T-helper 22 cell (primary cell): ENCODE data around the gene CNP.
A peak's percentile ranks its signal among the peaks of the same experiment; 100 is the strongest.

Experiments
- DNase-seq: peaks from one replicate; pipeline ENCODE4 v3.0.0-alpha.2; 2020; ENCODE audit warnings: low read depth

The CNP gene

GRCh38 chr17:41942626-41943373 lies 23.8 kb upstream of the CNP start:
- DNase-seq, result no peak

GRCh38 chr17:41943492-41943891 lies 23.1 kb upstream of the CNP start:
- no peak for DNase-seq

DNA sequence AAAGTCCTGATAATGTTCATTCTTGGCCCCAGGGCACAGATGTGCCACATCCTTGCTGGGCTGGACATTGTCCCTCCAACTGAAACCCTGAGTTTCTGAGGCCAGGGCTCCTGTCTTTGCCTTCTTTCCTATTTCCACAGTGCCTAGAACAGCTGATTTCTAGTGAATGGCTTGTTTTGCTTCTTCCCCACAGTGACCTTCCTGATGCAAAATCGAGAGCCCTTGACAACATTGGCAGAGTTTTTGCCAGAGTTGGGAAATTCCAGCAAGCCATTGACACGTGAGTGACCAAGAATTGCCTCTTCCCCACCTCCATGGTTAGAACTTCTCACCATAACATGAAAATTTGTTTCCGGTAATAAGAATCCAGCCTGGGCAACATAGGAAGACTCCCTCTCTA lies 21.7 kb upstream of the CNP start:
- no peak for DNase-seq

DNA sequence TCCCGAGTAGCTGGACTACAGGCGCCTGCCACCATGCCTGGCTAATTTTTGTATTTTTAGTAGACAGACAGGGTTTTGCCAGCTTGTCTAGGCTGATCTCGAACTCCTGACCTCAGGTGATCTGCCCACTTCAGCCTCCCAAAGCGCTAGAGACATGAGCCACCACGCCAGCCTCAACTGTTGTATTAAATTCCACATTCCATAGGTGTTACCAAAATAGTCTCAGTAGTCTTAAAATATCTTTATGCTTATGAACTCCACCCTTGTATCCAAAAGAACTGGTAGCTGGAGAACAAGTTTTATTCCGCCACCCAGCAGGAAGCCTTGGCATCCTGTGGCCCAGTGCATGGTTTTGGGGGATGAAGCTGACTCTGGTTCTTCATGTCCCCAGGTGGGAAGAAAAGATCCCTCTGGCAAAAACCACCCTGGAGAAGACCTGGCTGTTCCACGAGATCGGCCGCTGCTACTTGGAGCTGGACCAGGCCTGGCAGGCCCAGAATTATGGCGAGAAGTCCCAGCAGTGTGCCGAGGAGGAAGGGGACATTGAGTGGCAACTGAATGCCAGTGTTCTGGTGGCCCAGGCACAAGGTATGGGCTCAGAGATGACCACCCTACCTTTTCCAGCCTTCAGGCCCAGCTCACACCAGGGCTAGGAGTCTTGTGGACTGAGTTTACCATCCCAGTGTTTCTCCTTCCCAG lies 17.7 kb upstream of the CNP start:
- DNase-seq, result no peak

DNA sequence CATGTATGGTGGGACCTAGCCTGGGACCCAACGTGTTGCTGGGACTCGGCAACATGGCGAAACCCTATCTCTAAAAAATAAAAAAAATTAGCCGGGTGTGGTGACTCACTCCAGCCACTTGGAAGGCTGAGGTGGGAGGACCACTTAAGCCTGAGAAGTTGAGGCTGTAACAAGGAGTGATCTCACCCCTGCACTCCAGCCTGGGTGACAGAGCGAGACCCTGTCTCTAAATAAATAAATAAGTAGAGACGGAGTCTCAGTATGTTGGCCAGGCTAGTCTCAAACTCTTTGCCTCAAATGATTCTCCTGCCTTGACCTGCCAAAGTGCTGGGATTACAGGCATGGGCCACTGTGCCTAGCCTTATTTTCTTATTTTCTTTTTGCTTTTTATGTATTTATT lies 10.1 kb upstream of the CNP start:
- DNase-seq, result no peak

GRCh38 chr17:41957031-41957868 lies 9.3 kb upstream of the CNP start:
- DNase-seq, result no peak

DNA sequence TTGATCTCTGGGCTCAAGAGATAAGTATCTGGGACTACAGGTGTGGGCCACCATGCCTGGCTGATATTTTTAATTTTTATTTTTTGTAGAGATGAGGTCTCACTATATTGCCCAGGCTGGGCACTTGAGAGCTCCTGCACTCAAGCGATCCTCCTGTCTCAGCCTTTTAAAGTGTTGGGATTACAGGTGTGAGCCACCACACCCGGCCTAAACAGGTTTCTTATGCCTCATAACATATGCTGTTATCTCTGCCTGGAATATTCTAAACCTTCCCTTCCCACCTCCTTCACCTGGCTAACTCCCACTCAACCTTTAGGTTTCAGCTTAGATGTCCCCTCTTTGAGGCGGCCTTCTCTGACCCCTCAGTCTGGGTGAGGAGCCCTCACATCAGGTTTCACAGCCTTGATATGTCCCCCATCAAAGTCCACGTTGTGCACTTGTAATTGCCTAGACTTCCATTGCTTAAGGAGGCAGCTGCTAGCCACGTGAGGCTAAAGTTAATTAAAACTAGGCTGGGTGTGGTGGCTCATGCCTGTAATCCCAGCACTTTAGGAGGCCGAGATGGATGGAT lies 8.6 kb upstream of the CNP start:
- DNase-seq, result no peak

GRCh38 chr17:41959030-41959335 lies 7.6 kb upstream of the CNP start:
- no peak for DNase-seq

GRCh38 chr17:41959336-41960095 lies 7.1 kb upstream of the CNP start:
- no peak for DNase-seq

DNA sequence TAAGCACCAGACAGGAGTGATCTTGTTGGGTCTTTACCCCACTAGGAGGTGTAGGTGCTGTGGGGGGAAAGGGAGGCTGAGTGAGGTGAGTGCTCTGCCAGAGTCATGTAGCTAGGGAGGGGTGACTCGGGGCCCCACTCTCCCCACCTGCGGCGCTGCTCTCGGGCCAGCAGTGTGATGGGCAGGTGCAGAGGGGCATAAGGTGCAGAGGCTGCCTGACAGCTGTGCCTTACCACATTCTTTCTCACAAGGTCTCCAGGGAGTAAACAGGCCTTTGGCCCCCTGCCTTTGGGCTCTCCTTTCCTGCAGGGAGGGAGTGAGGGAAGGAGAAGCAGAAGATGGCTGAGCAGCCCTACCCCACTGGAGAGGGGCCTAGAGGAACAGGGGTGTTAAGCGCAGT lies 4.5 kb upstream of the CNP start:
- no peak for DNase-seq

DNA sequence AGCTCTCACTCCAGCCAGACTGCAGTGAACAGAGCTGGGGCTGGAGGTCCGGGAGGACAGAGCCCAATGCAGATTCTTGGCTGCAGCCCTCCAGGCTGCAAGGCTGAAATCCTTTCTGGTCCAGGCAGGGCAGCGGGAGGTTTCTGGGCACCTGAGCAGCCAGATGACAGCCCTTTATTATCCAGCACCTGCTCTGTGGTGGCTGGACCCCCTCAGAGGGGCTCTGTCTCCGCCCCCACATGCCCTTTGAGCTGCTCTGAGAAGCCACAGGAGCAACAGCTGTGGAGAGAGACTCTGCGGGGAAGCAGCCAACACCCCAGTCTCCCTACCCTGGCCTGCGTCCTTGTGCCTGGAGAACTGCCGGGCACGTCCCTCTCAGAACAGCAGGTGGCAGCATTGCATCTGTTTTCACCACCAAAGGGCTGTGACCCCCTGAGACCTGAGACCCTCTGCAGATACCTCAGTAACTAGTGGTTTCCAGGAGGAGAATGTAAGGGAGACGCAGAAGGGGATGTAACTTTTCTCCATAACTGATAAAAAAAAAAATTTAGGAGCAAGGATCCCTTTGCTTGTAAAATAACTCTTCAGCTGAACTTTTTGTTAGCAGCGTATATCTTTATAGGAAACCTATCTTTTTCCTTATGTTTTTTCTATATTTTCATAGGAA lies 3.7 kb upstream of the CNP start:
- peak; percentile 27 for DNase-seq

GRCh38 chr17:41965694-41966462 lies 717 bp upstream of the CNP start:
- peak; percentile 58 for DNase-seq

- DNase-seq, result no peak
These were observed 736 bp downstream of the CNP start for GRCh38 chr17:41967141-41967920.

DNA sequence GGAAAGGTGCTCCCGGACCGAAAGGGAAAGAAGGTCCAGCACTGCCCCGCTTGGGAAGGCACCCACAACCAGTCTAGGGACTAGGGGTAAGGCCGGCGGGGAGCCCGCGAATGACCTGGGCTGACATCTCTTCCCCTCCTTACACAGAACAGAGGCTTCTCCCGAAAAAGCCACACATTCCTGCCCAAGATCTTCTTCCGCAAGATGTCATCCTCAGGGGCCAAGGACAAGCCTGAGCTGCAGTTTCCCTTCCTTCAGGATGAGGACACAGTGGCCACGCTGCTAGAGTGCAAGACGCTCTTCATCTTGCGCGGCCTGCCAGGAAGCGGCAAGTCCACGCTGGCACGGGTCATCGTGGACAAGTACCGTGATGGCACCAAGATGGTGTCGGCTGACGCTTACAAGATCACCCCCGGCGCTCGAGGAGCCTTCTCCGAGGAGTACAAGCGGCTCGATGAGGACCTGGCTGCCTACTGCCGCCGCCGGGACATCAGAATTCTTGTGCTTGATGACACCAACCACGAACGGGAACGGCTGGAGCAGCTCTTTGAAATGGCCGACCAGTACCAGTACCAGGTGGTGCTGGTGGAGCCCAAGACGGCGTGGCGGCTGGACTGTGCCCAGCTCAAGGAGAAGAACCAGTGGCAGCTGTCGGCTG lies 1.5 kb downstream of the CNP start:
- no peak for DNase-seq

DNA sequence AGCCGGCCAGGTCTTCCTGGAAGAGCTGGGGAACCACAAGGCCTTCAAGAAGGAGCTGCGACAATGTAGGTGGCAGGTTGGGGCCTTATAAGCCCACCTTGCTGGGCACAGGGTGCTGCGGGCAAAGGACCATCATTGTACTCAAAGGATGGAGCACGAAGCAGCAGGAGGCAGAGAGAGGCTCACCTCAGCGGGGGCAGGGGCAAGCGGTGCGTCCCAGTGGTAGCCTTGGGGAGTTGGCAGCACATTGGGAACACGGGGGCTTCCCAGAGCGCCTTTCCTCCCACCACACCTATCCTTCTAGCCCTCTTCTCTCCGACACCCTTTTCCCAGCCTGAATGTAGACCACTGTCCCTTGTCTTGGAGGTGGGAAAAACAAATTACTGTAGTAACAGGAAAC lies 2.1 kb downstream of the CNP start:
- no peak for DNase-seq

GRCh38 chr17:41970901-41971331 lies 4.3 kb downstream of the CNP start:
- no peak for DNase-seq

DNA sequence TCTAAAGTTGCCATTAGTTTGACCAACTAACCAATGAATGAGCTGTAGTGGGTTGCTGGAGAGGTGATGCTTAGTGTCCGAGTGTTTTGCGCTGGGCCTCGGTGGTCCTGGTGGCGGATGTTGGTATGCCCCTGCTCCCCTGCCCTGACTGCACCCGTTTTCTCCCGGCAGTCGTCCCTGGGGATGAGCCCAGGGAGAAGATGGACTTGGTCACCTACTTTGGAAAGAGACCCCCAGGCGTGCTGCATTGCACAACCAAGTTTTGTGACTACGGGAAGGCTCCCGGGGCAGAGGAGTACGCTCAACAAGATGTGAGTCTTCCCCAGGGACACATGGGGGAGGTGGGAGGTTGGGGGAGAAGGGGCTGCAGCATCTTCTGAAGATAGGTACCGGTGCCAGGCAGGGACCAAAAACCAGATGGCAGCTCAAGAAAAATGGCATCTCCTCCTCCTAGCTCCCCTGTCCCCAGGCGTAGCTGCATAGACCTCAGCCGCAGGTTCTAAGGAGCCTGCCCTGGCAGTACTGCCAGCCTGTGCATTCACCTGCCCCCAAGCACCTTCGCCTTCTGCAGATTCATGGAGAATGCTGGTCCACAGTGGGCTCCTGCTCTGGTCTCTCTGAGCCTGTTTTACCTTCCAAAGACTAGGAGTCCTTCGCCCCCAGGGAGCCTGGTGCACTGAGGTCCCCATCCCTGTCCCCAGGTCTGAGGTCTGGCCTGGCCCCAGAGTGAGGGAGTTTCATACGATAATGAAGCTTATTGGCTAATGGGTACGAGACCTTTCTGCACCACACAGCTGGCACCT lies 5.3 kb downstream of the CNP start:
- no peak for DNase-seq
